ENCODE data around the gene RNF181. TPM values are rescaled to one million over a fixed set of nuclear protein-coding genes. Genes with fewer than 3 reads are reported as not detected.
"Not testable (repeated sequence)": the region's sequence is repeated elsewhere in the genome, so short reads cannot be mapped to it uniquely, and the experiment has no call there.

RNF181 gene
- total RNA-seq, 1 donor from 2014 or later, result 163 TPM

- DNase-seq (ENCODE audit: low read depth), result not testable (repeated sequence)
These were observed 19.2 kb downstream of the RNF181 start for GRCh38 chr2:85614757-85615156.

- DNase-seq (ENCODE audit: low read depth), result no peak
These were observed 19.8 kb downstream of the RNF181 start for GRCh38 chr2:85615413-85615728.

GRCh38 chr2:85617723-85618122, 22.2 kb downstream of the RNF181 start:
- DNase-seq (ENCODE audit: low read depth), result not testable (repeated sequence)

- DNase-seq (ENCODE audit: low read depth), result no peak
These were observed 24.1 kb downstream of the RNF181 start for GRCh38 chr2:85619617-85620016.

GRCh38 chr2:85621338-85621737, 25.8 kb downstream of the RNF181 start:
- no peak for DNase-seq (ENCODE audit: low read depth)

GRCh38 chr2:85623991-85624390, 28.4 kb downstream of the RNF181 start:
- DNase-seq (ENCODE audit: low read depth), result no peak

- DNase-seq (ENCODE audit: low read depth), result no peak
These were observed 33.1 kb downstream of the RNF181 start for GRCh38 chr2:85628658-85629057.

GRCh38 chr2:85631316-85631715, 35.8 kb downstream of the RNF181 start:
- DNase-seq (ENCODE audit: low read depth), result no peak

GRCh38 chr2:85635011-85635410, 39.5 kb downstream of the RNF181 start:
- no peak for DNase-seq (ENCODE audit: low read depth)

- DNase-seq (ENCODE audit: low read depth), result no peak
These were observed 40.1 kb downstream of the RNF181 start for GRCh38 chr2:85635636-85636035.

- no peak for DNase-seq (ENCODE audit: low read depth)
These were observed 47.2 kb downstream of the RNF181 start for GRCh38 chr2:85642725-85643124.

- no peak for DNase-seq (ENCODE audit: low read depth)
These were observed 49.4 kb downstream of the RNF181 start for GRCh38 chr2:85644909-85645308.

- DNase-seq (ENCODE audit: low read depth), result no peak
These were observed 50.6 kb downstream of the RNF181 start for GRCh38 chr2:85646166-85646565.

Other genes starting within 250 kb of the RNF181 start
- gene RETSAT, start 241.2 kb upstream of the RNF181 start, total RNA-seq, result 79.7 and 91.5 TPM in 2 replicates
- 17.5 and 18.6 TPM in 2 replicates for gene ELMOD3, start 241.0 kb upstream of the RNF181 start, total RNA-seq
- 295 and 502 TPM in 2 replicates for gene CAPG, start 185.4 kb upstream of the RNF181 start, total RNA-seq
- gene SH2D6, start 177.0 kb upstream of the RNF181 start, total RNA-seq, result 0.40 TPM in 1 of 2 replicates, not detected in the other
- gene MAT2A, start 56.6 kb upstream of the RNF181 start, total RNA-seq, result 54.9 and 292 TPM in 2 replicates
- 32.6 and 51.4 TPM in 2 replicates for gene GGCX, start 34.3 kb upstream of the RNF181 start, total RNA-seq
- gene VAMP8, start 18.2 kb upstream of the RNF181 start, total RNA-seq, result 47.0 and 103 TPM in 2 replicates
- gene VAMP5, start 11.3 kb upstream of the RNF181 start, total RNA-seq, result 1.6 and 5.6 TPM in 2 replicates
- gene TMEM150A, start 7.0 kb downstream of the RNF181 start, total RNA-seq, result 6.9 and 13.6 TPM in 2 replicates
- 13.3 and 18.9 TPM in 2 replicates for gene C2orf68, start 16.3 kb downstream of the RNF181 start, total RNA-seq
- 37.2 and 38.7 TPM in 2 replicates for gene USP39, start 20.4 kb downstream of the RNF181 start, total RNA-seq
- not detected in 2 replicates for gene SFTPB, start 72.5 kb downstream of the RNF181 start, total RNA-seq
- gene GNLY, start 98.6 kb downstream of the RNF181 start, total RNA-seq, result not detected in 2 replicates
- gene ATOH8, start 158.2 kb downstream of the RNF181 start, total RNA-seq, result 4.3 and 12.9 TPM in 2 replicates

Data from renal cortical epithelial cell (primary cell).